ENCODE measurements around the gene ATP2C2. TPM values are rescaled to one million over a fixed set of nuclear protein-coding genes. Genes with fewer than 3 reads are reported as not detected.
"Not testable (repeated sequence)": the region's sequence is repeated elsewhere in the genome, so short reads cannot be mapped to it uniquely, and the experiment has no call there.

ATP2C2 gene
- total RNA-seq, 1 donor from 2014 or later = 17.9 TPM

- DNase-seq (ENCODE audit: low read depth) = no peak
- Histone ChIP-seq H3K36me3 (ENCODE audit: control insufficient read depth, insufficient read depth, low read length) (no peaks in the 10 kb centered on the region), H3K4me3 (ENCODE audit: low read depth, low read length) (no peak overlapping the region), H3K27me3 (ENCODE audit: control insufficient read depth, insufficient read depth, low read length) (peaks cover 16% of the 10 kb centered on the region)
- no peak for TF ChIP-seq CTCF (IDR thresholded peaks at IDR 0.05; ENCODE audit: insufficient read depth, low read length, poor library complexity, severe bottlenecking)
These were observed 49.9 kb downstream of the ATP2C2 start for GRCh38 chr16:84418056-84418849.

- peaks cover 16% of the 10 kb centered on the region for H3K27me3 ChIP-seq (ENCODE audit: control insufficient read depth, insufficient read depth, low read length)
- DNase-seq (ENCODE audit: low read depth) = no peak
- no peak overlapping the region for H3K4me3 ChIP-seq (ENCODE audit: low read depth, low read length)
- TF ChIP-seq CTCF (IDR thresholded peaks at IDR 0.05; ENCODE audit: insufficient read depth, low read length, poor library complexity, severe bottlenecking) = no peak
- no peaks in the 10 kb centered on the region for H3K36me3 ChIP-seq (ENCODE audit: control insufficient read depth, insufficient read depth, low read length)
These were observed 51.4 kb downstream of the ATP2C2 start for GRCh38 chr16:84419730-84420129.

- not testable (repeated sequence) for H3K36me3 ChIP-seq (ENCODE audit: control insufficient read depth, insufficient read depth, low read length); DNase-seq (ENCODE audit: low read depth); H3K4me3 ChIP-seq (ENCODE audit: low read depth, low read length)
- peaks cover 13% of the 10 kb centered on the region for H3K27me3 ChIP-seq (ENCODE audit: control insufficient read depth, insufficient read depth, low read length)
These were observed 52.2 kb downstream of the ATP2C2 start for GRCh38 chr16:84420556-84420955.

- no peak for DNase-seq (ENCODE audit: low read depth)
- Histone ChIP-seq H3K36me3 (ENCODE audit: control insufficient read depth, insufficient read depth, low read length) (no peaks in the 10 kb centered on the region), H3K4me3 (ENCODE audit: low read depth, low read length) (no peak overlapping the region), H3K27me3 (ENCODE audit: control insufficient read depth, insufficient read depth, low read length) (peaks cover 10% of the 10 kb centered on the region)
- TF ChIP-seq CTCF (IDR thresholded peaks at IDR 0.05; ENCODE audit: insufficient read depth, low read length, poor library complexity, severe bottlenecking) = no peak
These were observed 53.0 kb downstream of the ATP2C2 start for GRCh38 chr16:84421081-84421937.

GRCh38 chr16:84421938-84422220 is 53.5 kb downstream of the ATP2C2 start:
- no peaks in the 10 kb centered on the region for H3K36me3 ChIP-seq (ENCODE audit: control insufficient read depth, insufficient read depth, low read length)
- no peak overlapping the region for H3K4me3 ChIP-seq (ENCODE audit: low read depth, low read length)
- peaks cover 5% of the 10 kb centered on the region for H3K27me3 ChIP-seq (ENCODE audit: control insufficient read depth, insufficient read depth, low read length)
- DNase-seq (ENCODE audit: low read depth) = no peak
- no peak for TF ChIP-seq CTCF (IDR thresholded peaks at IDR 0.05; ENCODE audit: insufficient read depth, low read length, poor library complexity, severe bottlenecking)

GRCh38 chr16:84423416-84423837 is 55.1 kb downstream of the ATP2C2 start:
- Histone ChIP-seq H3K36me3 (ENCODE audit: control insufficient read depth, insufficient read depth, low read length) (no peaks in the 10 kb centered on the region), H3K4me3 (ENCODE audit: low read depth, low read length) (no peak overlapping the region), H3K27me3 (ENCODE audit: control insufficient read depth, insufficient read depth, low read length) (no peaks in the 10 kb centered on the region)
- DNase-seq (ENCODE audit: low read depth) = no peak
- TF ChIP-seq CTCF (IDR thresholded peaks at IDR 0.05; ENCODE audit: insufficient read depth, low read length, poor library complexity, severe bottlenecking) = no peak

Data from kidney epithelial cell (primary cell).